PC-3 (cell line): ENCODE results near the gene GABRG3.

Experiments used
- CTCF ChIP-seq: fragments of 300-600 bp; sonication (generic); conservative IDR thresholded peaks from 2 replicates; pipeline ENCODE4 v1.5.1; 2017; ENCODE audit warnings: antibody characterized with exemption, low read depth, mild to moderate bottlenecking, low read length
- EZH2 ChIP-seq: fragments of 300-600 bp; sonication (generic); IDR thresholded peaks from one replicate; pipeline ENCODE4 v1.6.1; 2017; ENCODE audit warnings: antibody characterized with exemption, mild to moderate bottlenecking, low read length; ENCODE audit not compliant: unreplicated experiment

- TF ChIP-seq CTCF (no peak), EZH2 (no peak)
Measured at GRCh38 chr15:27464941-27465612, 494.1 kb downstream of the GABRG3 start.
